Measurements from ENCODE around the gene IGSF6.

The IGSF6 gene

DNA sequence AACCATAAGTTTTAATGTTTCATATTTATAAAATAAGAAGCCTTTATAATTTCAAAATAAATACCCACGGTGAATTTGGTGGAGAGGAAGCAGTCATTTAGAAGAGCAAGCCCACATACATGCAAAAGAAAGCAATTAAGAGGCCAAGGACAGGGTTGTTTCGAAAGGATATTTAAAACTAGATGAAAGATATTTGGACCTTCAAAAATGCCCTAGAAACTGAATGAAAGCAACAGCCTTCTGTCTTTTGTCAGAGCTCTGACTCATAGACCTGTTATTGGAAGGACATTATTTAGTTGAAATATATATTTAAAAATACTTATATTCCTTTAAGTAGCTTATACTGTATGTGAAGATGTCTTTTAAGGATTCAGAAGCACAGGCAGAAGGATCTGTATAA, 61.6 kb downstream of the IGSF6 start:
- DNase-seq (ENCODE audit: extremely low read depth, low read depth): no peak
- TF ChIP-seq, protein P1, sequence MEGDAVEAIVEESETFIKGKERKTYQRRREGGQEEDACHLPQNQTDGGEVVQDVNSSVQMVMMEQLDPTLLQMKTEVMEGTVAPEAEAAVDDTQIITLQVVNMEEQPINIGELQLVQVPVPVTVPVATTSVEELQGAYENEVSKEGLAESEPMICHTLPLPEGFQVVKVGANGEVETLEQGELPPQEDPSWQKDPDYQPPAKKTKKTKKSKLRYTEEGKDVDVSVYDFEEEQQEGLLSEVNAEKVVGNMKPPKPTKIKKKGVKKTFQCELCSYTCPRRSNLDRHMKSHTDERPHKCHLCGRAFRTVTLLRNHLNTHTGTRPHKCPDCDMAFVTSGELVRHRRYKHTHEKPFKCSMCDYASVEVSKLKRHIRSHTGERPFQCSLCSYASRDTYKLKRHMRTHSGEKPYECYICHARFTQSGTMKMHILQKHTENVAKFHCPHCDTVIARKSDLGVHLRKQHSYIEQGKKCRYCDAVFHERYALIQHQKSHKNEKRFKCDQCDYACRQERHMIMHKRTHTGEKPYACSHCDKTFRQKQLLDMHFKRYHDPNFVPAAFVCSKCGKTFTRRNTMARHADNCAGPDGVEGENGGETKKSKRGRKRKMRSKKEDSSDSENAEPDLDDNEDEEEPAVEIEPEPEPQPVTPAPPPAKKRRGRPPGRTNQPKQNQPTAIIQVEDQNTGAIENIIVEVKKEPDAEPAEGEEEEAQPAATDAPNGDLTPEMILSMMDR (IDR thresholded peaks at IDR 0.05; ENCODE audit: low read depth, low read length, missing control alignments): no peak
- H3K4me3 ChIP-seq (replicated peaks; ENCODE audit: low read depth, low read length): no peak overlapping the region

DNA sequence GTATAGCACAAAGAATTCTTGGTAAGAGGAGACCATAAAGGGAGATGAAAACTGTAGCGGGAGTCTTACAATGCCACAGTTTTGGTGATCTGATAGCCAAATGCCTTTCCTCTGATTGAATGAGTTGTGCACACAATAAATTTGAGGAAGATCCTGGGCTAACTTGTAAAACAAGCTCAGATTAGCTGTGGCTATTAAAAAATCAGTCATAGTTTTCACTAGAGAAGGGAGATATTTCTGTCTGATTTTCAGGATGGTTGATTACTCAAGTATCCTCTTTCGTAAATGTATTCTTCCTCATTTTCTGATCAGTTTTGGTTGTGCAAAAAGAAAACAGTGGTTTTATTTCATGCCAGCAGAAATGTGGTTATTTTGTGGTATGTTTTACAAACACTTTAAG, 62.1 kb downstream of the IGSF6 start:
- no peak for DNase-seq (ENCODE audit: extremely low read depth, low read depth)
- TF ChIP-seq, protein P1 (IDR thresholded peaks at IDR 0.05; ENCODE audit: low read depth, low read length, missing control alignments): no peak
- H3K4me3 ChIP-seq (replicated peaks; ENCODE audit: low read depth, low read length): no peak overlapping the region

DNA sequence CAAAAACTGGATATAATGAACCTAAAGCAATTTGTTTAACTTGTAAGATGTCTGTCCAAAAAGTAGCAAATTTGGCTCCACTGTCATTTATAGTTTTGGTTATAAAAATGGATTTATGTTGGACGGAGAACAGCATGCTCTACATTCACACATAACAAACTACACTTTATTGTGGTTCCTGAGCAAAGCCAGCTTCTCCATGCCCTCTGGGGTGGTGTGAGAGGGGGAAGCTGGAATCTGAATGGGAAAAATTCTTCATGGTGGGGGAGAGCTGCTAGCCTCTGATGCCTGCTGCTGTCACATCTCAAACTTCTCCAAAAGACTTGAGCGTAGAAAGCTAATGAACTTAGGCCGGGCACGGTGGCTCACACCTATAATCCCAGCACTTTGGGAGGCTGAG, 62.9 kb downstream of the IGSF6 start:
- H3K4me3 ChIP-seq (replicated peaks; ENCODE audit: low read depth, low read length): no peak overlapping the region
- TF ChIP-seq, protein P1 (IDR thresholded peaks at IDR 0.05; ENCODE audit: low read depth, low read length, missing control alignments): no peak
- no peak for DNase-seq (ENCODE audit: extremely low read depth, low read depth)
